Endothelial cell (in vitro differentiated cells): ENCODE measurements around the gene VSTM4. TPM values are rescaled to one million over a fixed set of nuclear protein-coding genes. Genes with fewer than 3 reads are reported as not detected.

Source experiments
- DNase-seq: peaks from one replicate; pipeline ENCODE4 v3.0.0; 2021; ENCODE audit warnings: low spot score
- H3K27ac Mint-ChIP-seq: one replicate; pipeline ENCODE4 v1.8.0; 2021; ENCODE audit warnings: mixed read lengths, inconsistent platforms; ENCODE audit not compliant: unreplicated experiment
- H3K27me3 Mint-ChIP-seq: one replicate; pipeline ENCODE4 v1.8.0; 2021; ENCODE audit warnings: mild to moderate bottlenecking, moderate library complexity, mixed read lengths, inconsistent platforms; ENCODE audit not compliant: unreplicated experiment
- H3K36me3 Mint-ChIP-seq: one replicate; pipeline ENCODE4 v1.8.0; 2021; ENCODE audit warnings: mild to moderate bottlenecking, low read depth, mixed read lengths, inconsistent platforms; ENCODE audit not compliant: unreplicated experiment
- H3K4me1 Mint-ChIP-seq: one replicate; pipeline ENCODE4 v1.8.0; 2021; ENCODE audit warnings: mild to moderate bottlenecking, mixed read lengths, inconsistent platforms; ENCODE audit not compliant: unreplicated experiment
- H3K4me3 Mint-ChIP-seq: one replicate; pipeline ENCODE4 v1.8.0; 2021; ENCODE audit warnings: mild to moderate bottlenecking, mixed read lengths, inconsistent platforms; ENCODE audit not compliant: unreplicated experiment
- H3K9me3 Mint-ChIP-seq: one replicate; pipeline ENCODE4 v1.8.0; 2021; ENCODE audit warnings: mixed read lengths, inconsistent platforms; ENCODE audit not compliant: unreplicated experiment
- CTCF ChIP-seq: fragments of 200-600 bp; sonication (generic); IDR thresholded peaks from one replicate; pipeline ENCODE4 v1.5.0; 2021; ENCODE audit warnings: antibody characterized with exemption; ENCODE audit not compliant: unreplicated experiment
- total RNA-seq: library from RNA; stranded (reverse); fragmentation: NEBNext Ultra II Directional; extraction: Animal tissue kit (Norgen Biotek cat#: 25700); gene quantifications from one replicate; pipeline ENCODE4 v1.2.1, GENCODE V29; 2021; ENCODE audit not compliant: unreplicated experiment

VSTM4 gene
- total RNA-seq, 1 donor from 2014 or later, result 0.38 TPM

GRCh38 chr10:49007129-49007528, 108.2 kb downstream of the VSTM4 start:
- TF ChIP-seq CTCF, result no peak
- H3K36me3 Mint-ChIP-seq, result no peaks in the 10 kb centered on the region
- DNase-seq, result no peak
- H3K9me3 Mint-ChIP-seq, result no peaks in the 10 kb centered on the region
- H3K4me3 Mint-ChIP-seq, result no peak overlapping the region
- H3K27ac Mint-ChIP-seq, result no peak overlapping the region
- H3K4me1 Mint-ChIP-seq, result peaks cover 4% of the 10 kb centered on the region
- H3K27me3 Mint-ChIP-seq, result no peaks in the 10 kb centered on the region

- no peaks in the 10 kb centered on the region for H3K27me3 Mint-ChIP-seq
- TF ChIP-seq CTCF, result no peak
- no peaks in the 10 kb centered on the region for H3K9me3 Mint-ChIP-seq
- DNase-seq, result no peak
- no peak overlapping the region for H3K4me3 Mint-ChIP-seq
- peaks cover 4% of the 10 kb centered on the region for H3K4me1 Mint-ChIP-seq
- no peaks in the 10 kb centered on the region for H3K36me3 Mint-ChIP-seq
- H3K27ac Mint-ChIP-seq, result no peak overlapping the region
Measured at GRCh38 chr10:49005270-49005669, 110.1 kb downstream of the VSTM4 start.

- Mint-ChIP-seq H3K36me3 (no peaks in the 10 kb centered on the region), H3K4me1 (no peaks in the 10 kb centered on the region), H3K9me3 (no peaks in the 10 kb centered on the region), H3K4me3 (no peak overlapping the region), H3K27ac (no peak overlapping the region), H3K27me3 (no peaks in the 10 kb centered on the region)
- DNase-seq, result no peak
- no peak for TF ChIP-seq CTCF
Measured at GRCh38 chr10:49001870-49002672, 113.3 kb downstream of the VSTM4 start.

- no peaks in the 10 kb centered on the region for H3K27me3 Mint-ChIP-seq
- H3K4me1 Mint-ChIP-seq, result no peaks in the 10 kb centered on the region
- no peaks in the 10 kb centered on the region for H3K36me3 Mint-ChIP-seq
- no peak overlapping the region for H3K27ac Mint-ChIP-seq
- TF ChIP-seq CTCF, result no peak
- no peak for DNase-seq
- H3K9me3 Mint-ChIP-seq, result no peaks in the 10 kb centered on the region
- no peak overlapping the region for H3K4me3 Mint-ChIP-seq
Measured at GRCh38 chr10:49001402-49001801, 113.9 kb downstream of the VSTM4 start.
